Keratinocyte (primary cell): ENCODE measurements around the gene ZBTB44.

Experiments used
- CTCF ChIP-seq, 3 experiments: IDR thresholded peaks in 1 of 3; conservative IDR thresholded peaks in 1 of 3; optimal IDR thresholded peaks in 1 of 3; 2 replicates in 2 of 3; 3 replicates in 1 of 3; pipeline versions ENCODE3 to v1.5.1; 2011; ENCODE audit warnings: low read length in 3 of 3, mild to moderate bottlenecking in 3 of 3, moderate library complexity in 2 of 3, control low read depth in 1 of 3, inconsistent platforms in 1 of 3; ENCODE audit not compliant: insufficient read depth in 2 of 3; ENCODE audit errors: extremely low read depth in 1 of 3
- EZH2 ChIP-seq: IDR thresholded peaks from one replicate; pipeline ENCODE4 v1.6.1; 2012; ENCODE audit warnings: inconsistent platforms, mild to moderate bottlenecking, low read length, moderate library complexity

- TF ChIP-seq CTCF (optimal IDR thresholded peaks at IDR 0.05 in 1 of 3, IDR thresholded peaks at IDR 0.05 in 1 of 3, conservative IDR thresholded peaks at IDR 0.05 in 1 of 3; ENCODE audit: extremely low read depth in 1 of 3, insufficient read depth in 2 of 3, low read length in 3 of 3) = no peak
- no peak for TF ChIP-seq EZH2
Observed at GRCh38 chr11:130243816-130244215, 70.9 kb downstream of the ZBTB44 start.
